ENCODE measurements around the gene MRPL14.

Gene MRPL14

DNA sequence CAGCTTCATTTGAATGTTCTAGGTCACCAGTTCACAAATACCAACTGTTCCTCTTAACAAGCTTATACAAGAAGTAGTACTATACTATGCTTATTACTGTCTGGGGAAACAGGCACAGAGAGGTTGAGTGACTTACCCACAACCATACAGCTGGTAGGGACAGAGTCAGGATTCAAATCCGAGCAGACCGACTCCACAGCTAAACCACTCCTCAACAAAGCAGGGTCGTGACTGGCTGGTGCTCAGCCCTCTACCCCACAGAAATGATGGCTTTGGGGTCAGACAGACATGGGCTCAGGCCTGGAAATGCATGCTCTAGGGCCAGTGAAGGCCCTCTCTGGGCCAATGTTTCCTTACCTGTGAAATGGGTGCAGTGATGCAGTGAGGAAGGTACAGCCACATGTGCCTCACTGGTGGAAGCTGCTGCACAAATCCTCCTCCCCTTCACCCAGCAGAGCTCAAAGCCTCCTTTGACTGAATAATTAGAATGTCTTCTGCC, 63.6 kb downstream of the MRPL14 start:
- no peak overlapping the region for H3K4me3 ChIP-seq (ENCODE audit: low read depth, low read length)
- TF ChIP-seq, protein P1, sequence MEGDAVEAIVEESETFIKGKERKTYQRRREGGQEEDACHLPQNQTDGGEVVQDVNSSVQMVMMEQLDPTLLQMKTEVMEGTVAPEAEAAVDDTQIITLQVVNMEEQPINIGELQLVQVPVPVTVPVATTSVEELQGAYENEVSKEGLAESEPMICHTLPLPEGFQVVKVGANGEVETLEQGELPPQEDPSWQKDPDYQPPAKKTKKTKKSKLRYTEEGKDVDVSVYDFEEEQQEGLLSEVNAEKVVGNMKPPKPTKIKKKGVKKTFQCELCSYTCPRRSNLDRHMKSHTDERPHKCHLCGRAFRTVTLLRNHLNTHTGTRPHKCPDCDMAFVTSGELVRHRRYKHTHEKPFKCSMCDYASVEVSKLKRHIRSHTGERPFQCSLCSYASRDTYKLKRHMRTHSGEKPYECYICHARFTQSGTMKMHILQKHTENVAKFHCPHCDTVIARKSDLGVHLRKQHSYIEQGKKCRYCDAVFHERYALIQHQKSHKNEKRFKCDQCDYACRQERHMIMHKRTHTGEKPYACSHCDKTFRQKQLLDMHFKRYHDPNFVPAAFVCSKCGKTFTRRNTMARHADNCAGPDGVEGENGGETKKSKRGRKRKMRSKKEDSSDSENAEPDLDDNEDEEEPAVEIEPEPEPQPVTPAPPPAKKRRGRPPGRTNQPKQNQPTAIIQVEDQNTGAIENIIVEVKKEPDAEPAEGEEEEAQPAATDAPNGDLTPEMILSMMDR (IDR thresholded peaks at IDR 0.05; ENCODE audit: low read depth, low read length), result no peak
- in situ Hi-C loops (cut with HindIII; ENCODE audit: low sequenced_read_pairs), result no loop called here
- DNase-seq (ENCODE audit: low read depth, low spot score), result no peak
